Measurements from ENCODE around the gene LRTM1.

DNA sequence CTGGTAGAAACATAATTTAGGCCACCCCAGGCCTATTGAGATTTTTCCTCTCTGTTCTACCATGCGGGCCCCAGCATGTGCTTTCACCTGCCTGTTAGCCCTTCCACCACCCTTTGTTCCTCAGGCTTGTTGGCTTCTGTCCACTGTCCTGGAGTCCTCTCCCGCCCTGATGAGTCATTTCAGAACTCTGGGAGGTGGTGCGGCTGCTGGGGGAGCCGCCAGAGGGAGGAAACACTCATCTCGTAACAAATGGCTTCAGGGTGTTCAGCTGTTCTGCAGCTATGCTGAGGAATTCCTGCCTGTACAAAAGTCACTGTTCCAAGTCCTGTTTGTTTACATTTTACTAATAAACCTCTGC, 36.3 kb downstream of the LRTM1 start:
- TF ChIP-seq, protein P1, sequence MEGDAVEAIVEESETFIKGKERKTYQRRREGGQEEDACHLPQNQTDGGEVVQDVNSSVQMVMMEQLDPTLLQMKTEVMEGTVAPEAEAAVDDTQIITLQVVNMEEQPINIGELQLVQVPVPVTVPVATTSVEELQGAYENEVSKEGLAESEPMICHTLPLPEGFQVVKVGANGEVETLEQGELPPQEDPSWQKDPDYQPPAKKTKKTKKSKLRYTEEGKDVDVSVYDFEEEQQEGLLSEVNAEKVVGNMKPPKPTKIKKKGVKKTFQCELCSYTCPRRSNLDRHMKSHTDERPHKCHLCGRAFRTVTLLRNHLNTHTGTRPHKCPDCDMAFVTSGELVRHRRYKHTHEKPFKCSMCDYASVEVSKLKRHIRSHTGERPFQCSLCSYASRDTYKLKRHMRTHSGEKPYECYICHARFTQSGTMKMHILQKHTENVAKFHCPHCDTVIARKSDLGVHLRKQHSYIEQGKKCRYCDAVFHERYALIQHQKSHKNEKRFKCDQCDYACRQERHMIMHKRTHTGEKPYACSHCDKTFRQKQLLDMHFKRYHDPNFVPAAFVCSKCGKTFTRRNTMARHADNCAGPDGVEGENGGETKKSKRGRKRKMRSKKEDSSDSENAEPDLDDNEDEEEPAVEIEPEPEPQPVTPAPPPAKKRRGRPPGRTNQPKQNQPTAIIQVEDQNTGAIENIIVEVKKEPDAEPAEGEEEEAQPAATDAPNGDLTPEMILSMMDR (IDR thresholded peaks at IDR 0.05; ENCODE audit: insufficient read depth, low read length): no peak
- no peak for TF ChIP-seq POLR2AphosphoS5 (IDR thresholded peaks at IDR 0.05; ENCODE audit: low read depth)
- TF ChIP-seq GABPA (IDR thresholded peaks at IDR 0.05; ENCODE audit: low read depth): no peak
- TF ChIP-seq SPI1 (IDR thresholded peaks at IDR 0.05; ENCODE audit: borderline replicate concordance, low read depth): no peak
